Lung (tissue), 12 donors: ENCODE data around the gene AK9. TPM values are rescaled to one million over a fixed set of nuclear protein-coding genes. Genes with fewer than 3 reads are reported as not detected.

Experiments used
- ATAC-seq: fragments of 200-7000 bp; cut with Tn5 transposase; one replicate; pipeline ENCODE4 v1.9.1; 2020; ENCODE audit warnings: moderate number of reproducible peaks; ENCODE audit not compliant: insufficient read depth, low FRiP score
- DNase-seq, 3 donors: peaks; one replicate each; pipeline ENCODE4 v3.0.0-alpha.2; 2013 to 2017
- H3K27ac ChIP-seq, 2 donors: one replicate each; pipeline ENCODE4 v1.5.1; 2013; ENCODE audit warnings: mild to moderate bottlenecking in 2 of 2, moderate library complexity in 2 of 2, control low read depth in 1 of 2, inconsistent platforms in 1 of 2, low read depth in 1 of 2, low read length in 1 of 2
- H3K27me3 ChIP-seq, 3 donors: one replicate each; pipeline ENCODE4 v1.5.1; 2013; ENCODE audit warnings: low read length in 2 of 3; ENCODE audit not compliant: control insufficient read depth in 3 of 3, insufficient read depth in 3 of 3
- H3K36me3 ChIP-seq, 4 donors: one replicate each; pipeline ENCODE4 v1.5.1; 2013; ENCODE audit warnings: low read length in 4 of 4, mild to moderate bottlenecking in 1 of 4, moderate library complexity in 1 of 4; ENCODE audit not compliant: control insufficient read depth in 4 of 4, insufficient read depth in 4 of 4
- H3K4me1 ChIP-seq, 5 donors: one replicate each; pipeline ENCODE4 v1.5.1; 2013; ENCODE audit warnings: low read length in 5 of 5, mild to moderate bottlenecking in 2 of 5, moderate library complexity in 1 of 5; ENCODE audit not compliant: control insufficient read depth in 5 of 5, insufficient read depth in 5 of 5
- H3K4me3 ChIP-seq: one replicate; pipeline ENCODE4 v1.5.1; 2013; ENCODE audit warnings: mild to moderate bottlenecking, control low read depth, moderate library complexity
- H3K9ac ChIP-seq, 2 donors: one replicate each; pipeline ENCODE4 v1.5.1; 2013; ENCODE audit warnings: low read length in 2 of 2, control low read depth in 1 of 2; ENCODE audit not compliant: insufficient read depth in 1 of 2
- H3K9me3 ChIP-seq, 4 donors: one replicate each; pipeline ENCODE4 v1.5.1; 2013; ENCODE audit warnings: low read length in 3 of 4, mild to moderate bottlenecking in 1 of 4, moderate library complexity in 1 of 4; ENCODE audit not compliant: control insufficient read depth in 4 of 4, insufficient read depth in 3 of 4
- WGBS, 2 donors: extraction: QIAGEN DNeasy Blood & Tissue Kit; methylation state at CpG; one replicate each; pipeline ENCODE4 v1.1.7; 2013; 5-methylcytosine and 5-hydroxymethylcytosine counted together
- polyA plus RNA-seq, 2 donors: library from polyadenylated mRNA; stranded (reverse); fragments of 200-250 nt; gene quantifications; one replicate each; pipeline ENCODE4 v1.2.1, GENCODE V29; 2013
- total RNA-seq, 2 donors: library from RNA; depleted of rRNA in 1 of 2; stranded (reverse); fragments of >200 nt in 1 of 2; gene quantifications; one replicate each; pipeline ENCODE4 v1.2.1, GENCODE V29; 2014 to 2021
- TF ChIP-seq, protein P1 (sequence below): IDR thresholded peaks from 2 replicates; pipeline ENCODE4 v1.5.1; 2012; ENCODE audit warnings: mild to moderate bottlenecking; ENCODE audit errors: control extremely low read depth, extremely low read depth
- donor health status: control.
- donor health status: control.
- donor health status: Bipolar disorder and iron deficiency.
- donor health status: healthy.
- donor health status: DM: yes; HTN: yes; CAD: no.

The AK9 gene
- total and polyA plus RNA-seq, 4 donors = 4.1 to 26.3 (median 7.2) TPM

DNA sequence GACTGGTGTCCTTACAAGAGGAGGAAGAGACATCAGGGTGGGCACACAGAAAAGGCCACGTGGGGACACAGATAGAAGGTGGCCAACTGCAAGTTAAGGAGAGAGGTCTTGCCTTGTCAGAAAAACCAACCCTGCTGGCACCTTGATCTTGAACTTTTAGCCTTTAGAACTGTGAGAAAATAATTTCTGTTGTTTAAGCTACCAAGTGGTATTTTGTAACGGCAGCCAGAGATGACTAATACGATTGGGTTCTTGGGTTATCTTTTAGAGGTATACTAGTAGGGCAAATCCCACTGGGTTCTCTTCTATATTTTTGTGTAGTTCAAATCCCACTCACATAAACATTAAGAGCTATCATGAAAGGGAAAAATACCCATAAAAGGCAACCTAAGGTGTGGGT lies 176.1 kb downstream of the AK9 start:
- no peaks in the 10 kb centered on the region for H3K9me3 ChIP-seq
- H3K4me1 ChIP-seq = no peaks in the 10 kb centered on the region
- no peak overlapping the region for H3K4me3 ChIP-seq
- no peak for DNase-seq
- H3K9ac ChIP-seq = no peak overlapping the region
- H3K27ac ChIP-seq = no peak overlapping the region
- H3K36me3 ChIP-seq = no peaks in the 10 kb centered on the region
- TF ChIP-seq, protein P1, sequence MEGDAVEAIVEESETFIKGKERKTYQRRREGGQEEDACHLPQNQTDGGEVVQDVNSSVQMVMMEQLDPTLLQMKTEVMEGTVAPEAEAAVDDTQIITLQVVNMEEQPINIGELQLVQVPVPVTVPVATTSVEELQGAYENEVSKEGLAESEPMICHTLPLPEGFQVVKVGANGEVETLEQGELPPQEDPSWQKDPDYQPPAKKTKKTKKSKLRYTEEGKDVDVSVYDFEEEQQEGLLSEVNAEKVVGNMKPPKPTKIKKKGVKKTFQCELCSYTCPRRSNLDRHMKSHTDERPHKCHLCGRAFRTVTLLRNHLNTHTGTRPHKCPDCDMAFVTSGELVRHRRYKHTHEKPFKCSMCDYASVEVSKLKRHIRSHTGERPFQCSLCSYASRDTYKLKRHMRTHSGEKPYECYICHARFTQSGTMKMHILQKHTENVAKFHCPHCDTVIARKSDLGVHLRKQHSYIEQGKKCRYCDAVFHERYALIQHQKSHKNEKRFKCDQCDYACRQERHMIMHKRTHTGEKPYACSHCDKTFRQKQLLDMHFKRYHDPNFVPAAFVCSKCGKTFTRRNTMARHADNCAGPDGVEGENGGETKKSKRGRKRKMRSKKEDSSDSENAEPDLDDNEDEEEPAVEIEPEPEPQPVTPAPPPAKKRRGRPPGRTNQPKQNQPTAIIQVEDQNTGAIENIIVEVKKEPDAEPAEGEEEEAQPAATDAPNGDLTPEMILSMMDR = no peak
- no peaks in the 10 kb centered on the region for H3K27me3 ChIP-seq
- ATAC-seq = no peak
- WGBS, 2 donors = 89% methylated on average over 3 of the region's 3 CpGs

DNA sequence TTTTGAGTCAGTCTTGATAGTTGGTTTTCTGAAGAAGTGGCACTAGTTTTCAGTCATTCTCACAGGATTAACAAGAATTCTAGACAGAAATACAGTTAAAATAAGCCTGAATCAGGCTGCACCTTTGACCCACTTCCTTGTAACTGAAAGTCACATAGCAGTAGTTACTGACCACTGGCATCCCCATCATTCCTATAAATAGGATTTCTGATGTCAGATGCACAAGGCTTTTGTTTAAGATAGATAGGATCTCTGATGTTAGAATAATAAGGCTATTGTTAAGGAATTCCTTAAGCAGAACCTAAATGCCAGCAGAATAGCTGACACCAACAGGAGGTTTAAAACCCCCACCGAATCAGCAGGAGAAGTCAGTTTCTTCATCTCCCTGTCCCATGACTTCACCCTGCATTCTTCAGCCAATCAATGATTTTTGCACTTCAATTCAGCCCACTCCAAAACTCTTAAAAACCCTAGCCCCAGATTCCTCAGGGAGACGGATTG lies 177.4 kb downstream of the AK9 start:
- Histone ChIP-seq H3K36me3 (no peaks in the 10 kb centered on the region), H3K27ac (no peak overlapping the region)

DNA sequence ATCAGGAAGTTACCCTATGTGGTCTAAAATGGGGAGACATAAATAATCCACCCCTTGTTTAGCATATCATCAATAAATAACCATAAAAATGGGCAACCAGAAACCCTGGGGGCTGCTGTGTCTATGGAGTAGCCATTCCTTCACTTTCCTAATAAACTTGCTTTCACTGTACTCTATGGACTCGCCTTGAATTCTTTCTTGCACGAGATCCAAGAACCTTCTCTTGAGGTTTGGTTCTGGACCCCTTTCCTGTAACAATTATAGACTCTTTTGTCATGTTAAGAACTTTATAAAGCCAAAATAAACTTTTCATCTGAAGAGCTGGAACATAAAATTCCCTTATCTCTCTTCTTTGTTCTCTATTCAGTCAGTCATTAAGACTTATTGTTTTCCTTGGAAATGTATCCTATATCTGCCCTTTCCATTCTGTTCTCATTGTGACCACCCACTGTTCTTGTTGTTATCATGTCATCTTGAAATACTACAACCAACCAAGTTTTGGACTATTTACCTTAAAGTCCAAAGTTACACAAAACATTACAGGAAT lies 178.7 kb downstream of the AK9 start:
- Histone ChIP-seq H3K9ac (no peak overlapping the region), H3K27me3 (no peaks in the 10 kb centered on the region), H3K4me1 (peaks cover 0 to 2% (median 0%) of the 10 kb centered on the region in 5 donors), H3K36me3 (no peaks in the 10 kb centered on the region), H3K9me3 (no peaks in the 10 kb centered on the region), H3K4me3 (no peak overlapping the region), H3K27ac (no peak overlapping the region)
- ATAC-seq (no peak), DNase-seq (no peak)
- TF ChIP-seq, protein P1 = no peak
- WGBS, 2 donors = 77 to 86% methylated on average over 2 of the region's 2 CpGs

More for the DNA sequence above, 177.4 kb downstream of the AK9 start:
- ATAC-seq (no peak), DNase-seq (no peak)
- H3K27me3 ChIP-seq = no peaks in the 10 kb centered on the region
- WGBS, 2 donors = 71 to 79% methylated on average over 2 of the region's 2 CpGs
- H3K4me1 ChIP-seq = peaks cover 0 to under 1% (median 0%) of the 10 kb centered on the region in 5 donors
- no peaks in the 10 kb centered on the region for H3K9me3 ChIP-seq
- H3K9ac ChIP-seq = no peak overlapping the region
- H3K4me3 ChIP-seq = no peak overlapping the region
- TF ChIP-seq, protein P1 = no peak

DNA sequence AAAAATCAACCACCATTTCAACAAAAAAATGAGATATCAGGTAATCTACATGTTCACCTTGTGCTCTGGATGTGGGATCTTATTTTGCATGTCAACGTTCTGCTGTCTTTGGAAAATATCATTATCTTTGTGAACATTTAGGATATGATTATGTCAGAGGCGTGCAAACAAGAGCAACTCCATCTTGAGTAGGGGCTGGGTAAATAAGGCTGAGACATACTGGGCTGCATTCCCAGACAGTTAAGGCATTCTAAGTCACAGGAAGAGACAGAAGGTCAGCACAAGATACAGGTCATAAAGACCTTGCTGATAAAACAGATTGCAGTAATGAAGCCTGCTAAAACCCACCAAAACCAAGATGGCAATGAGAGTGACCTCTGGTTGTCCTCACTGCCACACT lies 179.2 kb downstream of the AK9 start:
- DNase-seq (no peak), ATAC-seq (no peak)
- Histone ChIP-seq H3K27me3 (no peaks in the 10 kb centered on the region), H3K9me3 (no peaks in the 10 kb centered on the region), H3K36me3 (no peaks in the 10 kb centered on the region), H3K4me3 (no peak overlapping the region), H3K27ac (no peak overlapping the region), H3K9ac (no peak overlapping the region), H3K4me1 (peaks cover 0 to 2% (median 0%) of the 10 kb centered on the region in 5 donors)
- 68 to 79% methylated on average over 2 of the region's 2 CpGs for WGBS, 2 donors
- TF ChIP-seq, protein P1 = no peak
